ENCODE data around the gene RSPH1. TPM values are rescaled to one million over a fixed set of nuclear protein-coding genes. Genes with fewer than 3 reads are reported as not detected.

The RSPH1 gene
- total RNA-seq: 0.13 TPM in 1 of 2 replicates, not detected in the other

GRCh38 chr21:42496120-42496838 lies at the start of gene RSPH1:
RSPH1 (minus strand) TSS chr21:42496224; CDS start chr21:42496186, 38 bp downstream.

GRCh38 chr21:42513151-42513984 lies 17.3 kb upstream of the RSPH1 start, which contains the start of gene SLC37A1:
SLC37A1 (plus strand) TSS chr21:42513852; CDS start chr21:42518455, 4,603 bp downstream.

Other genes with a start within 250 kb of the RSPH1 start
- gene TFF3, start 180.8 kb downstream of the RSPH1 start, total RNA-seq: 0.68 TPM in 1 of 2 replicates, not detected in the other
- gene TFF2, start 145.2 kb downstream of the RSPH1 start, total RNA-seq: not detected in 2 replicates
- gene TFF1, start 129.7 kb downstream of the RSPH1 start, total RNA-seq: not detected in 2 replicates
- gene TMPRSS3, start 100.2 kb downstream of the RSPH1 start, total RNA-seq: not detected in 2 replicates
- gene UBASH3A, start 92.3 kb downstream of the RSPH1 start, total RNA-seq: not detected in 2 replicates
- 7.2 and 7.4 TPM in 2 replicates for gene SLC37A1, start 17.6 kb upstream of the RSPH1 start, total RNA-seq
- 0.44 and 1.2 TPM in 2 replicates for gene PDE9A, start 157.4 kb upstream of the RSPH1 start, total RNA-seq